Upper lobe of left lung (tissue), 4 donors: ENCODE results near the gene PDAP1.

Source experiments
- CTCF ChIP-seq, 6 experiments: fragments of 450-650 bp in 4 of 6; fragments of 200-600 bp in 2 of 6; sonication (generic) in 2 of 6; IDR thresholded peaks; one replicate each; pipeline ENCODE4 v1.5.1; 2016 to 2019; ENCODE audit warnings: antibody characterized with exemption in 6 of 6
- EP300 ChIP-seq, 4 donors: sonication (generic); formaldehyde crosslinking; IDR thresholded peaks; one replicate each; pipeline ENCODE4 v1.5.1; 2017; ENCODE audit warnings: antibody characterized with exemption in 4 of 4, control low read depth in 2 of 4
- POLR2A ChIP-seq, 4 donors: fragments of 450-650 bp; IDR thresholded peaks; one replicate each; pipeline ENCODE4 v1.5.1; 2016 to 2017; ENCODE audit warnings: antibody characterized with exemption in 4 of 4, mild to moderate bottlenecking in 2 of 4
- POLR2AphosphoS5 ChIP-seq, 2 donors: sonication (generic); formaldehyde crosslinking; IDR thresholded peaks; one replicate each; pipeline ENCODE4 v1.5.1; 2017; ENCODE audit warnings: antibody characterized with exemption in 2 of 2

- TF ChIP-seq CTCF (IDR thresholded peaks at IDR 0.05) (no peak), POLR2AphosphoS5 (IDR thresholded peaks at IDR 0.05) (no peak), POLR2A (IDR thresholded peaks at IDR 0.05) (no peak), EP300 (IDR thresholded peaks at IDR 0.05) (no peak)
Measured at GRCh38 chr7:99383791-99384370, 24.5 kb downstream of the PDAP1 start.
